ENCODE measurements around the gene COL4A4. TPM values are rescaled to one million over a fixed set of nuclear protein-coding genes. Genes with fewer than 3 reads are reported as not detected.

COL4A4 gene
- total RNA-seq, 1 donor from 2014 or later: 5.2 TPM

DNA sequence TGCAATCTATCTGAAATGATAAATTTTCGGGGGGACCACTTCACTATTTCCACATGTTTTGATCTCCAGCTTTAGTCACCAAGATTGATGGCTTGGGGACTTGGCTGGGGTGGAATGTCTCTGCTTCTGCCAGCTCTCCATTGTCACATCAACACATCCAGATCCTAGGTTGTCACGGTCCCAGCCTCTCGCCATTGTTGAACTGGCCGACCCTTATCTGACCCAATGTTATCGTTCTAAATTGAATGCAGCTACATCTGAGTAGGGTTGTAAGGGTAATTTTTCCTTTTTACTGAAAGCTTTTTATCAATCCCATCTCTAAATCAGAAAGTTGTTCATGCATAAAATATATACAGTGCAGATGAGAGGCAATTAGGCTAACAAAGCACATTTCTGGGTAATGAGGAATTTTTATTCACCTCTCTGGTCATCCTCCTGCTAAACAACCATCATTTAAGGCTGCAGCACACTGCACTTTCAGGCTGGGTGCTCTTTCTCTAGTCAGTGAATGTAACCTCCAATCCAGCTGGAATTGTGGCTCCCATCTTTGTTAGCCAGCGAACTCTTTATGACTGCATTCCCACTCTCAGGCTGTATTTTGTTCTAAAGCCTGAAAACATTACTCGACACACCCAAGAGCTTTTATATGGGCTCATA is 128.2 kb downstream of the COL4A4 start:
- no peak for DNase-seq (ENCODE audit: low read depth)
- TF ChIP-seq CTCF (conservative IDR thresholded peaks at IDR 0.05; ENCODE audit: low read depth, low read length): no peak
- no peak overlapping the region for H3K4me3 ChIP-seq (ENCODE audit: low read depth, low read length)

DNA sequence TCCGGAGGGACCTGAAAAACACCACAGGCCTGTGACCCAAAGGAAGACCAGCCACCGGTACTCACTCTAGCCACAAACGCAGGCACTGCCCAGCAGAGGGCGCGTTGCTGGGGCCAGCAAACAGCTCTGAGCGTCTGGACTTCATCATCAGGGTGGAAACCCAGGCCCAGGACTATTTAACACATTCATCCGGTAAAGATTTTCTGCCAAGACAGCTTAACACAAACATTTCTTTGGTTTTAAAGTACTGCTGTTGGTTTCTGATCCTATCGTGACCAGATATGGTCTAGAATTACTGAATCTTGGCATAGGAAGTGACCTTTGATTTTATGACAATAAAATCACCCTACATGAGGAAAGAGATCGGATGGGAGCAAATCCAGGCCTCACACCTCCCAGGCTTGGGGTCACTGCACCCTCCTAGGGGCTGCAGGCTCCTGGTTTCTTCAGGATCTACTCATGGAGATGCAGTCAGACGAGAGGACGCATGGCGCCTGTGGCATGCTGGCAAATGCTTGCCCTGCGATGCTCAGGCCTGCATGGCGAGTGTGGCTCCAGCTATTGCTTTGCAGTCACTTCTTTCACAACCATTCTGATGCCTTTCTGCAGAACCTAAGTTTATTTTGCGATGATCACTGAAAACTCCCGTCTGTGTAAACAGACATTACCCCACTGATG is 130.4 kb downstream of the COL4A4 start:
- DNase-seq (ENCODE audit: low read depth): no peak
- TF ChIP-seq CTCF (conservative IDR thresholded peaks at IDR 0.05; ENCODE audit: low read depth, low read length): peak; percentile 95
- H3K4me3 ChIP-seq (ENCODE audit: low read depth, low read length): no peak overlapping the region

GRCh38 chr2:227031379-227031778 is 132.6 kb downstream of the COL4A4 start:
- no peak overlapping the region for H3K4me3 ChIP-seq (ENCODE audit: low read depth, low read length)

GRCh38 chr2:227030789-227031188 is 133.2 kb downstream of the COL4A4 start:
- TF ChIP-seq CTCF (conservative IDR thresholded peaks at IDR 0.05; ENCODE audit: low read depth, low read length): no peak
- no peak overlapping the region for H3K4me3 ChIP-seq (ENCODE audit: low read depth, low read length)

More at GRCh38 chr2:227031379-227031778, 132.6 kb downstream of the COL4A4 start:
- no peak for TF ChIP-seq CTCF (conservative IDR thresholded peaks at IDR 0.05; ENCODE audit: low read depth, low read length)
- no peak for DNase-seq (ENCODE audit: low read depth)

GRCh38 chr2:227029426-227030105 is 134.4 kb downstream of the COL4A4 start:
- H3K4me3 ChIP-seq (ENCODE audit: low read depth, low read length): no peak overlapping the region
- TF ChIP-seq CTCF (conservative IDR thresholded peaks at IDR 0.05; ENCODE audit: low read depth, low read length): no peak
- DNase-seq (ENCODE audit: low read depth): no peak

More at GRCh38 chr2:227030789-227031188, 133.2 kb downstream of the COL4A4 start:
- DNase-seq (ENCODE audit: low read depth): no peak

GRCh38 chr2:227025510-227025909 is 138.5 kb downstream of the COL4A4 start:
- DNase-seq (ENCODE audit: low read depth): no peak
- TF ChIP-seq CTCF (conservative IDR thresholded peaks at IDR 0.05; ENCODE audit: low read depth, low read length): no peak
- H3K4me3 ChIP-seq (ENCODE audit: low read depth, low read length): no peak overlapping the region
